Neuron (in vitro differentiated cells): Measurements from ENCODE around the gene BARHL1.

Experiments used
- H2AFZ ChIP-seq: one replicate; pipeline ENCODE4 v1.6.1; 2013; ENCODE audit warnings: low read depth, mild to moderate bottlenecking, inconsistent platforms, low read length, moderate library complexity
- H3K27me3 ChIP-seq: one replicate; pipeline ENCODE4 v1.6.1; 2013; ENCODE audit warnings: low read length; ENCODE audit not compliant: insufficient read depth
- H3K36me3 ChIP-seq: one replicate; pipeline ENCODE4 v1.6.1; 2013; ENCODE audit warnings: low read length; ENCODE audit not compliant: insufficient read depth
- H3K4me1 ChIP-seq: one replicate; pipeline ENCODE4 v1.6.1; 2013; ENCODE audit warnings: low read length; ENCODE audit not compliant: insufficient read depth
- H3K4me3 ChIP-seq: 2 replicates; pipeline ENCODE4 v1.5.1; 2013; ENCODE audit warnings: mild to moderate bottlenecking, low read length, moderate library complexity
- H3K9me3 ChIP-seq: one replicate; pipeline ENCODE4 v1.6.1; 2013; ENCODE audit warnings: low read length

The BARHL1 gene

DNA sequence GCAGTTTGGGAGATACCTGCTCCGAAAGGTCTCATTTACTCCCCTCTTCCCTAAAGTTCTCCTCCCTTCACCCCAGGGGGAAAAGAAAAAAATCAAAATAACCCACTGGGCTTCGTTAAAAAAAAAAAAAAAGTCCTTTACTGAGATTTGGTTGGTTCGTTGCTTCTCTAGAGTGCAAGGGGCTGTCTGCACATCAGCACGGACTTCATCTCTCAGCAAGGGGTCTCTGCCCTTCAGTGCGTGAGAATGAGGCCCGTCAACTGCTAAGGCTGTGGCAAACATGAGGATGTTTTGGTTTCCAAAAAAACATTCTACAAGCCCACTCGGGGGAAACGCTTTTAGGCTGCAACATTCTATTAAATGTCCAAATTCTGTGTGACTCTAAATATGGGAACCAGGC lies 10.0 kb downstream of the BARHL1 start:
- Histone ChIP-seq H3K36me3 (peaks cover 22% of the 10 kb centered on the region), H3K27me3 (peaks cover 43% of the 10 kb centered on the region), H3K4me3 (no peak overlapping the region), H3K4me1 (peaks cover 23% of the 10 kb centered on the region), H2AFZ (no peak overlapping the region), H3K9me3 (no peaks in the 10 kb centered on the region)

DNA sequence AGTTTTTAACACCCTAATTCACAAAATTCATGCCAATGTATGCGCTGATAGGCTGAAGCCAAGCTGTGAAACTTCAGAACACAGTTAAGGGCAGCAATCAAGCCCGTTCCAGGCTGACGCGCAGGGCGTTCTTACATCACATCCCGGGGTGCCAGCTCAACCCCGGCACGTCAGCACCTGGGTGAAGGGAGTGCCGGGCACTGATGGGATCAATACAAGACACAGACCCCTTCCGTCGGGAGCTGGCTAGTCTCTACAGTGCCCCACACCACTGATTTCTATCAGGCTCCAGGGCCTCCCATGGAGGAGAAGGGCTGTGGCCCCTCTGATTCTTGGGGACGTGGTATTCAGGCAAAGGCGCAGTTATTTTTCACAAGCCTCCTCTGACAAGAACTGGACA lies 12.0 kb downstream of the BARHL1 start:
- no peak overlapping the region for H2AFZ ChIP-seq
- peaks cover 23% of the 10 kb centered on the region for H3K27me3 ChIP-seq
- peaks cover 23% of the 10 kb centered on the region for H3K4me1 ChIP-seq
- H3K36me3 ChIP-seq: peaks cover 30% of the 10 kb centered on the region
- no peaks in the 10 kb centered on the region for H3K9me3 ChIP-seq
- no peak overlapping the region for H3K4me3 ChIP-seq

GRCh38 chr9:132595319-132595718 lies 12.9 kb downstream of the BARHL1 start:
- no peaks in the 10 kb centered on the region for H3K9me3 ChIP-seq
- H3K27me3 ChIP-seq: peaks cover 15% of the 10 kb centered on the region
- H3K4me1 ChIP-seq: peaks cover 20% of the 10 kb centered on the region
- H3K36me3 ChIP-seq: peaks cover 34% of the 10 kb centered on the region
- no peak overlapping the region for H2AFZ ChIP-seq
- no peak overlapping the region for H3K4me3 ChIP-seq

GRCh38 chr9:132596200-132596599 lies 13.8 kb downstream of the BARHL1 start:
- Histone ChIP-seq H3K36me3 (peaks cover 39% of the 10 kb centered on the region), H2AFZ (no peak overlapping the region), H3K27me3 (peaks cover 8% of the 10 kb centered on the region), H3K4me3 (no peak overlapping the region), H3K4me1 (peaks cover 14% of the 10 kb centered on the region), H3K9me3 (no peaks in the 10 kb centered on the region)

DNA sequence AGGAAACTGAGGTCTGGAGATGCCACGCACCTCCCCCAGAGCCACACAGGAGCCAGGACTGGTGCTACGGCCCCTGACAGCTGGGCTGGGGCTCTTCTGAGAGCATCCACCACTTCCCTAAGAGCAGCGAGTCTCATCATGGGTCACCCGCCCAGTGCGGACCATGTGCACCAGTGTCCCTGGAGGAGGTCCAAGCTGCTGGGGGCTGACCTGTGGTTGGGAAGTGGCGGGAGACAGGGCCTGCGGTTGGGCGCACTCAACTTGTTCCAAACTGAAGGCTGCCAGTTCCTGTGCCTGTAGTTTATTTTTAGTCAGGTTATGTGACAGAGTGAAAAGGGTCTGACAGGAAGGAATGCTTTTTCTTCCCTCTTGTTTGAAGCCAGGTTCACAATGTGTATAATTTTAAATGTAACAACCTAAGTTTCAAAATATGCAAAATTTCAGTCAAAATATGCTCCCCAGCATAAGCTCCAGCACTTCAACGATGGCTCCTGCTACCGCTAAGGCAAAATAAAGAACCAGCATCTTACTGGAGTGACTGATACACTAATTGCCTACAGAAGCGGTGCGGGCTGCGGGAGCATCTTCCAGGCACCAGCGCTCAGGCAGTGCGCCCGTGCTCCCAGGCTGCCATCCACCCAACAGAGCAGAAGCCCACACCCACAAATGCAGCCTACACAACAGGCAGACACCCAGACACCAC lies 14.8 kb downstream of the BARHL1 start:
- no peaks in the 10 kb centered on the region for H3K27me3 ChIP-seq
- peaks cover 40% of the 10 kb centered on the region for H3K36me3 ChIP-seq
- no peak overlapping the region for H3K4me3 ChIP-seq
- no peak overlapping the region for H2AFZ ChIP-seq
- H3K9me3 ChIP-seq: no peaks in the 10 kb centered on the region
- H3K4me1 ChIP-seq: peaks cover 4% of the 10 kb centered on the region

- no peaks in the 10 kb centered on the region for H3K9me3 ChIP-seq
- peaks cover 38% of the 10 kb centered on the region for H3K36me3 ChIP-seq
- no peaks in the 10 kb centered on the region for H3K4me1 ChIP-seq
- H3K27me3 ChIP-seq: no peaks in the 10 kb centered on the region
- H3K4me3 ChIP-seq: no peak overlapping the region
- no peak overlapping the region for H2AFZ ChIP-seq
These were observed 18.0 kb downstream of the BARHL1 start for GRCh38 chr9:132600326-132600984.

GRCh38 chr9:132602207-132602606 lies 19.8 kb downstream of the BARHL1 start:
- H3K36me3 ChIP-seq: peaks cover 43% of the 10 kb centered on the region
- H2AFZ ChIP-seq: no peak overlapping the region
- H3K4me3 ChIP-seq: no peak overlapping the region
- no peaks in the 10 kb centered on the region for H3K4me1 ChIP-seq
- H3K9me3 ChIP-seq: no peaks in the 10 kb centered on the region
- H3K27me3 ChIP-seq: no peaks in the 10 kb centered on the region

DNA sequence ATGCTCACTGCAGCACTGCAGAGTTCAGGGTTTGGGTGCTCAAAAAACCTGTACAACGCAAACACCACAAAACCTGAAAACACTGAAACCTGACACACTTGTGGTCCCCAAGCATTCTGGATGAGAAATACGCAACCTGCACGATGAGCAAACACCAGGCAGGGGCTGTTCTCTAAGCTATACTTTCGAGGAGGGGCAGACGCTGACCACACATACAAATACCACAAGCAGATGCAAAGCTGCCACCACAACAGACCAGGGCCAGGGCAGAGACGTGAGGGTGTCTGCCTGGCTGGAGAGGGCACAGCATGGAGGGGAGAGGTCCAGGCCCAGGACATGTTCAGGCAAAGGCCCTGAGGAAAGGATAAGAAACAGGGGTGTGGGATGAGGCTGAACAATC lies 23.0 kb downstream of the BARHL1 start:
- no peaks in the 10 kb centered on the region for H3K4me1 ChIP-seq
- peaks cover 33% of the 10 kb centered on the region for H3K36me3 ChIP-seq
- H3K4me3 ChIP-seq: no peak overlapping the region
- no peaks in the 10 kb centered on the region for H3K9me3 ChIP-seq
- H2AFZ ChIP-seq: no peak overlapping the region
- no peaks in the 10 kb centered on the region for H3K27me3 ChIP-seq

- H3K4me1 ChIP-seq: no peaks in the 10 kb centered on the region
These were observed 23.7 kb downstream of the BARHL1 start for GRCh38 chr9:132606066-132606465.

GRCh38 chr9:132609184-132609583 lies 26.8 kb downstream of the BARHL1 start:
- Histone ChIP-seq H3K4me3 (no peak overlapping the region), H3K27me3 (no peaks in the 10 kb centered on the region), H2AFZ (no peak overlapping the region), H3K9me3 (no peaks in the 10 kb centered on the region), H3K4me1 (no peaks in the 10 kb centered on the region), H3K36me3 (peaks cover 41% of the 10 kb centered on the region)

More at GRCh38 chr9:132606066-132606465, 23.7 kb downstream of the BARHL1 start:
- Histone ChIP-seq H3K27me3 (no peaks in the 10 kb centered on the region), H3K36me3 (peaks cover 37% of the 10 kb centered on the region), H2AFZ (no peak overlapping the region), H3K4me3 (no peak overlapping the region), H3K9me3 (no peaks in the 10 kb centered on the region)

- no peaks in the 10 kb centered on the region for H3K27me3 ChIP-seq
- H2AFZ ChIP-seq: no peak overlapping the region
- peaks cover 40% of the 10 kb centered on the region for H3K36me3 ChIP-seq
- H3K4me1 ChIP-seq: no peaks in the 10 kb centered on the region
- no peaks in the 10 kb centered on the region for H3K9me3 ChIP-seq
- H3K4me3 ChIP-seq: no peak overlapping the region
These were observed 27.4 kb downstream of the BARHL1 start for GRCh38 chr9:132609829-132610228.

DNA sequence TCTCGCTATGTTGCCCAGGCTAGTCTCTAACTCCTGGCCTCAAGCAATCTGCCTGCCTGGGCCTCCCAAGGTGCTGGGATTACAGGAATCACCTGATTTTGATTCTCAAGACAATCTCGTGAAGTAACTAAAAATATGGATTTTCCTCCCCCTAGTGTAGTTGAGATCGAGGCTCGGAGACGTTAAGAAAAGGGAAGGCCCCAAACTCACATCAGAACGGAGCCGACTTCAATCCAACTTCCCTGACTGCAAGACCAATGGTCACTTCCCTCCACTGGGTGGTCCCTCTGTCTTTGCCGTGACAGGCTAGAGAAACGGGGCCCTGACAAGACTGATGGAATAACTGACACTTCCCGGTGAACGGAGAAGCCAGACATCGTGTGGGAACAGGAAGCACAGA lies 28.3 kb downstream of the BARHL1 start:
- no peak overlapping the region for H3K4me3 ChIP-seq
- H3K9me3 ChIP-seq: no peaks in the 10 kb centered on the region
- no peak overlapping the region for H2AFZ ChIP-seq
- peaks cover 45% of the 10 kb centered on the region for H3K36me3 ChIP-seq
- H3K27me3 ChIP-seq: no peaks in the 10 kb centered on the region
- no peaks in the 10 kb centered on the region for H3K4me1 ChIP-seq

GRCh38 chr9:132614324-132614723 lies 31.9 kb downstream of the BARHL1 start:
- H3K36me3 ChIP-seq: peaks cover 66% of the 10 kb centered on the region
- peaks cover 2% of the 10 kb centered on the region for H3K4me1 ChIP-seq

More at GRCh38 chr9:132614324-132614723, 31.9 kb downstream of the BARHL1 start:
- no peaks in the 10 kb centered on the region for H3K27me3 ChIP-seq
- H3K4me3 ChIP-seq: no peak overlapping the region
- no peaks in the 10 kb centered on the region for H3K9me3 ChIP-seq
- H2AFZ ChIP-seq: no peak overlapping the region
